ENCODE data around the gene RBM39. TPM values are rescaled to one million over a fixed set of nuclear protein-coding genes. Genes with fewer than 3 reads are reported as not detected.

Gene RBM39
- total RNA-seq, 1 experiment from 2014 or later, result 341 TPM

GRCh38 chr20:35698298-35699126 lies 43.5 kb downstream of the RBM39 start:
- Histone ChIP-seq H3K4me3 (ENCODE audit: low read length) (peak overlapping the region; percentile 79), H3K4me1 (ENCODE audit: insufficient read depth, low read length) (peaks cover 20% of the 10 kb centered on the region), H3K9me3 (ENCODE audit: low read length) (no peaks in the 10 kb centered on the region), H3K27ac (ENCODE audit: low read length) (peak overlapping the region; percentile 72), H3K4me2 (ENCODE audit: low read length) (peak overlapping the region; percentile 90), H2AFZ (ENCODE audit: low read length) (peak overlapping the region; percentile 97), H3F3A (ENCODE audit: low read length, unreplicated experiment) (peaks cover 13% of the 10 kb centered on the region), H4K20me1 (ENCODE audit: low read length) (0 out of 2 replicates have a peak, but pooled peaks cover 1% of the 10 kb centered on the region), H3K79me2 (ENCODE audit: low read length) (peaks cover 54% of the 10 kb centered on the region), H3K36me3 (ENCODE audit: low read depth, low read length) (peaks cover 20% of the 10 kb centered on the region; the same call in 1 of the 2 replicates), H3K27me3 (ENCODE audit: low read length) (no peaks in the 10 kb centered on the region), H3K9me2 (replicated peaks; ENCODE audit: low read length) (no peaks in the 10 kb centered on the region), H3K9ac (ENCODE audit: low read length) (peak overlapping the region; percentile 90)
- intact Hi-C loops (cut with micrococcal nuclease), result loop anchor here (1.0 to 5.0 kb wide), 2 partner anchors 79 to 236 kb away; no protein-coding TSS in a partner anchor
- TSS peak; percentile 25 for BruUV-seq (replicated peaks)
- POLR2A ChIA-PET (ENCODE audit: unreplicated experiment), result interaction anchor here (0.6 to 0.9 kb wide), 2 partner anchors 47 to 180 kb away, joined by 9 to 10 read pairs; no protein-coding TSS in a partner anchor
- ATAC-seq, result peak; percentile 31
- TF ChIP-seq EZH2phosphoT487 (IDR thresholded peaks at IDR 0.05; ENCODE audit: borderline replicate concordance, low read length) (no peak), EZH2 (IDR thresholded peaks at IDR 0.05; ENCODE audit: low read length, unreplicated experiment) (no peak)
- DNase-seq, result no peak
- CTCF ChIA-PET, result no interaction called here

- Histone ChIP-seq H3K9ac (ENCODE audit: low read length) (peak overlapping the region; percentile 90), H4K20me1 (ENCODE audit: low read length) (no peaks in the 10 kb centered on the region), H3K4me3 (ENCODE audit: low read length) (peak overlapping the region; percentile 79), H3F3A (ENCODE audit: low read length, unreplicated experiment) (peaks cover 10% of the 10 kb centered on the region), H3K27me3 (ENCODE audit: low read length) (no peaks in the 10 kb centered on the region), H3K9me2 (replicated peaks; ENCODE audit: low read length) (no peaks in the 10 kb centered on the region), H3K4me1 (ENCODE audit: insufficient read depth, low read length) (peaks cover 20% of the 10 kb centered on the region), H3K9me3 (ENCODE audit: low read length) (no peaks in the 10 kb centered on the region), H2AFZ (ENCODE audit: low read length) (peak overlapping the region; percentile 97), H3K4me2 (ENCODE audit: low read length) (peak overlapping the region; percentile 90), H3K36me3 (ENCODE audit: low read depth, low read length) (peaks cover 15% of the 10 kb centered on the region; the same call in 1 of the 2 replicates), H3K27ac (ENCODE audit: low read length) (no peak overlapping the region), H3K79me2 (ENCODE audit: low read length) (peaks cover 52% of the 10 kb centered on the region)
- ChIA-PET CTCF (no interaction called here), POLR2A (ENCODE audit: unreplicated experiment) (no interaction called here)
- DNase-seq (no peak), ATAC-seq (no peak)
- TF ChIP-seq EZH2phosphoT487 (IDR thresholded peaks at IDR 0.05; ENCODE audit: borderline replicate concordance, low read length), result no peak
- no peak for TF ChIP-seq EZH2 (IDR thresholded peaks at IDR 0.05; ENCODE audit: low read length, unreplicated experiment)
- TF ChIP-seq, protein P1, sequence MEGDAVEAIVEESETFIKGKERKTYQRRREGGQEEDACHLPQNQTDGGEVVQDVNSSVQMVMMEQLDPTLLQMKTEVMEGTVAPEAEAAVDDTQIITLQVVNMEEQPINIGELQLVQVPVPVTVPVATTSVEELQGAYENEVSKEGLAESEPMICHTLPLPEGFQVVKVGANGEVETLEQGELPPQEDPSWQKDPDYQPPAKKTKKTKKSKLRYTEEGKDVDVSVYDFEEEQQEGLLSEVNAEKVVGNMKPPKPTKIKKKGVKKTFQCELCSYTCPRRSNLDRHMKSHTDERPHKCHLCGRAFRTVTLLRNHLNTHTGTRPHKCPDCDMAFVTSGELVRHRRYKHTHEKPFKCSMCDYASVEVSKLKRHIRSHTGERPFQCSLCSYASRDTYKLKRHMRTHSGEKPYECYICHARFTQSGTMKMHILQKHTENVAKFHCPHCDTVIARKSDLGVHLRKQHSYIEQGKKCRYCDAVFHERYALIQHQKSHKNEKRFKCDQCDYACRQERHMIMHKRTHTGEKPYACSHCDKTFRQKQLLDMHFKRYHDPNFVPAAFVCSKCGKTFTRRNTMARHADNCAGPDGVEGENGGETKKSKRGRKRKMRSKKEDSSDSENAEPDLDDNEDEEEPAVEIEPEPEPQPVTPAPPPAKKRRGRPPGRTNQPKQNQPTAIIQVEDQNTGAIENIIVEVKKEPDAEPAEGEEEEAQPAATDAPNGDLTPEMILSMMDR (conservative IDR thresholded peaks at IDR 0.05; ENCODE audit: low read depth, low read length), result no peak
- intact Hi-C loops (cut with micrococcal nuclease), result loop anchor here (5.0 kb wide), 1 partner anchor 235 kb away; no protein-coding TSS in a partner anchor
- no TSS peak for BruUV-seq (replicated peaks)
These were observed 44.3 kb downstream of the RBM39 start for GRCh38 chr20:35697696-35698297.

DNA sequence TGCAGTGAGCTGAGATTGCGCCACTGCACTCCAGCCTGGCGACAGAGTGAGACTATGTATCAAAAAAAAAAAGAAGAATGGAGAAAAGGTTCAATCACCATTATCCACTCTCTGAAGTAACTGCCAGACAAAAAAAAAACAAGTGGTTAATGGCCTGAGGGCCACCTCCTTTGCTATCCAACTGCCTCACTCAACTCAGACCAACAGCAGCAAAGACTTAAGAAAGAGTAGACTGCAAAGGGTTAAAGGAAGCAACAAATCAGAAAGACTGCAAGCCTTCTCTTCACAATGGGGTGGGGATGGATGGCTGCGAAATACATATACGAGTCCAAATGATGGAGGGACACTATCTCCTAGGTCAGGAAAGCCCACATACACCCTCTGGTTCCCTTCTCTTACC lies 46.1 kb downstream of the RBM39 start:
- H3K9ac ChIP-seq (ENCODE audit: low read length), result no peak overlapping the region
- H3K27ac ChIP-seq (ENCODE audit: low read length), result no peak overlapping the region
- no TSS peak for BruUV-seq (replicated peaks)
- peaks cover 17% of the 10 kb centered on the region for H3K4me1 ChIP-seq (ENCODE audit: insufficient read depth, low read length)
- H3K36me3 ChIP-seq (ENCODE audit: low read depth, low read length), result peaks cover 8% of the 10 kb centered on the region; the same call in 1 of the 2 replicates
- H4K20me1 ChIP-seq (ENCODE audit: low read length), result no peaks in the 10 kb centered on the region
- no peaks in the 10 kb centered on the region for H3K9me3 ChIP-seq (ENCODE audit: low read length)
- H3K9me2 ChIP-seq (replicated peaks; ENCODE audit: low read length), result no peaks in the 10 kb centered on the region
- ChIA-PET CTCF (interaction anchor here (0.6 kb wide), 1 partner anchor 100 kb away, joined by 3 read pairs; no protein-coding TSS in a partner anchor), POLR2A (ENCODE audit: unreplicated experiment) (no interaction called here)
- intact Hi-C loops (cut with micrococcal nuclease), result loop anchor here (5.0 kb wide), 1 partner anchor 234 kb away; no protein-coding TSS in a partner anchor
- DNase-seq (no peak), ATAC-seq (no peak)
- H3K27me3 ChIP-seq (ENCODE audit: low read length), result no peaks in the 10 kb centered on the region
- no peak overlapping the region for H3K4me2 ChIP-seq (ENCODE audit: low read length)
- no peak overlapping the region for H3K4me3 ChIP-seq (ENCODE audit: low read length)
- H3F3A ChIP-seq (ENCODE audit: low read length, unreplicated experiment), result no peaks in the 10 kb centered on the region
- H2AFZ ChIP-seq (ENCODE audit: low read length), result no peak overlapping the region
- H3K79me2 ChIP-seq (ENCODE audit: low read length), result peaks cover 40% of the 10 kb centered on the region
- TF ChIP-seq, protein P1 (conservative IDR thresholded peaks at IDR 0.05; ENCODE audit: low read depth, low read length), result no peak
- TF ChIP-seq EZH2 (IDR thresholded peaks at IDR 0.05; ENCODE audit: low read length, unreplicated experiment) (no peak), EZH2phosphoT487 (IDR thresholded peaks at IDR 0.05; ENCODE audit: borderline replicate concordance, low read length) (no peak)
